Esophagus muscularis mucosa (tissue), 4 donors: ENCODE data around the gene KIF2A. TPM values are rescaled to one million over a fixed set of nuclear protein-coding genes. Genes with fewer than 3 reads are reported as not detected.

ENCODE experiments used
- DNase-seq: peaks from one replicate; pipeline ENCODE4 v3.0.0-alpha.2; 2017; ENCODE audit errors: extremely low spot score
- H3K27ac ChIP-seq, 4 donors: fragments of 200-600 bp; sonication (generic); replicated peaks in 1 of 4; 1 replicate in 3 of 4; 2 replicates in 1 of 4; pipeline ENCODE4 v1.5.1; 2016 to 2019; ENCODE audit warnings: mild to moderate bottlenecking in 1 of 4
- H3K27me3 ChIP-seq, 4 donors: fragments of 200-600 bp; sonication (generic); one replicate each; pipeline versions ENCODE4 v1.5.1 to v1.6.0; 2016 to 2019
- H3K36me3 ChIP-seq, 4 donors: fragments of 200-600 bp; sonication (generic); one replicate each; pipeline ENCODE4 v1.5.1; 2016 to 2019
- H3K4me1 ChIP-seq, 4 donors: fragments of 200-600 bp; sonication (generic); one replicate each; pipeline ENCODE4 v1.5.1; 2016 to 2019
- H3K4me3 ChIP-seq, 4 donors: fragments of 200-600 bp; sonication (generic); 1 replicate in 2 of 4; 2 replicates in 2 of 4; pipeline ENCODE4 v1.5.1; 2016 to 2019; ENCODE audit warnings: mild to moderate bottlenecking in 4 of 4, moderate library complexity in 1 of 4
- H3K9me3 ChIP-seq, 4 donors: fragments of 200-600 bp; sonication (generic); 1 replicate in 3 of 4; 2 replicates in 1 of 4; pipeline ENCODE4 v1.5.1; 2016 to 2019
- CTCF ChIP-seq, 3 experiments: fragments of 200-600 bp in 2 of 3; fragments of 450-650 bp in 1 of 3; sonication (generic) in 2 of 3; IDR thresholded peaks; one replicate each; pipeline ENCODE4 v1.5.1; 2017 to 2019; ENCODE audit warnings: antibody characterized with exemption in 3 of 3, mild to moderate bottlenecking in 2 of 3, moderate library complexity in 1 of 3
- EP300 ChIP-seq: sonication (generic); formaldehyde crosslinking; IDR thresholded peaks from one replicate; pipeline ENCODE4 v1.6.1; 2017; ENCODE audit warnings: antibody characterized with exemption
- POLR2A ChIP-seq: fragments of 450-650 bp; IDR thresholded peaks from one replicate; pipeline ENCODE4 v1.6.1; 2017; ENCODE audit warnings: antibody characterized with exemption, moderate library complexity, mild to moderate bottlenecking, low read depth
- POLR2AphosphoS5 ChIP-seq, 2 donors: sonication (generic); formaldehyde crosslinking; IDR thresholded peaks; one replicate each; pipeline ENCODE4 v1.6.1; 2017; ENCODE audit warnings: antibody characterized with exemption in 2 of 2
- WGBS: methylation state at CpG from one replicate; pipeline ENCODE4 v1.1.5; 2018; 5-methylcytosine and 5-hydroxymethylcytosine counted together
- intact Hi-C: fragments of 100-400 bp; cut with DNase I; formaldehyde crosslinking; loops from one replicate; pipeline ENCODE4 v1.15.1; 2023
- total RNA-seq, 4 donors: library from RNA; depleted of rRNA; stranded (reverse); fragments of >200 nt; gene quantifications; one replicate each; pipeline versions ENCODE4 v1.1.0 to v1.2.1, GENCODE V29; 2016

The KIF2A gene
- total RNA-seq, 4 donors from 2014 or later: 31.6 to 37.1 (median 33.3) TPM

- H3K36me3 ChIP-seq: peaks cover 4 to 58% (median 19%) of the 10 kb centered on the region in 4 donors
- WGBS: 97% methylated on average over 1 of the region's 1 CpG
- H3K4me1 ChIP-seq: peaks cover 0 to 9% (median 0%) of the 10 kb centered on the region in 4 donors
- H3K4me3 ChIP-seq: no peak overlapping the region
- DNase-seq: no peak
- no peaks in the 10 kb centered on the region for H3K27me3 ChIP-seq
- intact Hi-C loops: no loop called here
- no peak for TF ChIP-seq CTCF (IDR thresholded peaks at IDR 0.05)
- no peaks in the 10 kb centered on the region for H3K9me3 ChIP-seq
- H3K27ac ChIP-seq: no peak overlapping the region
Measured at GRCh38 chr5:62348723-62349481, 42.9 kb downstream of the KIF2A start.

GRCh38 chr5:62354028-62354874 lies 48.2 kb downstream of the KIF2A start:
- intact Hi-C loops: loop anchor here (5.0 kb wide), 2 partner anchors 47 to 132 kb away; partner anchors contain the start of gene KIF2A
- no peak for DNase-seq
- Histone ChIP-seq H3K27ac (no peak overlapping the region), H3K36me3 (peaks cover 10 to 80% (median 31%) of the 10 kb centered on the region in 4 donors), H3K4me1 (peaks cover 0 to 4% (median 0%) of the 10 kb centered on the region in 4 donors), H3K9me3 (no peaks in the 10 kb centered on the region), H3K4me3 (no peak overlapping the region), H3K27me3 (no peaks in the 10 kb centered on the region)
- TF ChIP-seq CTCF (IDR thresholded peaks at IDR 0.05) (peak; percentile 64 to 67 (median 67)), POLR2A (no peak), EP300 (no peak)

- no peaks in the 10 kb centered on the region for H3K4me1 ChIP-seq
- intact Hi-C loops: no loop called here
- TF ChIP-seq POLR2A (no peak), CTCF (IDR thresholded peaks at IDR 0.05) (no peak)
- no peak overlapping the region for H3K27ac ChIP-seq
- 98% methylated on average over 3 of the region's 3 CpGs for WGBS
- H3K4me3 ChIP-seq: no peak overlapping the region
- H3K27me3 ChIP-seq: no peaks in the 10 kb centered on the region
- DNase-seq: no peak
- H3K36me3 ChIP-seq: peaks cover 33 to 92% (median 55%) of the 10 kb centered on the region in 4 donors
- no peaks in the 10 kb centered on the region for H3K9me3 ChIP-seq
Measured at GRCh38 chr5:62362701-62363100, 56.7 kb downstream of the KIF2A start.

GRCh38 chr5:62369039-62369438 lies 63.0 kb downstream of the KIF2A start:
- Histone ChIP-seq H3K27ac (no peak overlapping the region), H3K4me3 (no peak overlapping the region), H3K4me1 (no peaks in the 10 kb centered on the region), H3K9me3 (no peaks in the 10 kb centered on the region), H3K36me3 (peaks cover 26 to 75% (median 37%) of the 10 kb centered on the region in 4 donors), H3K27me3 (no peaks in the 10 kb centered on the region)
- no peak for DNase-seq
- intact Hi-C loops: no loop called here
- 93% methylated on average over 2 of the region's 2 CpGs for WGBS
- no peak for TF ChIP-seq POLR2A
- no peak for TF ChIP-seq EP300
- TF ChIP-seq CTCF (IDR thresholded peaks at IDR 0.05): no peak
- no peak for TF ChIP-seq POLR2AphosphoS5 (IDR thresholded peaks at IDR 0.05)
